Activated T-cell treated with anti-CD3 and anti-CD28 coated beads, Interleukin-2, amount 50 U/mL, for 72 hours (primary cell): Measurements from ENCODE around the gene LRRC25. TPM values are rescaled to one million over a fixed set of nuclear protein-coding genes. Genes with fewer than 3 reads are reported as not detected.
"Not testable (repeated sequence)": the region's sequence is repeated elsewhere in the genome, so short reads cannot be mapped to it uniquely, and the experiment has no call there.

Source experiments
- ATAC-seq, 2 donors: fragments of 150-1000 bp; cut with Tn5 transposase; replicated peaks in 1 of 2; 2 replicates each; pipeline ENCODE4 v1.10.0; 2021; ENCODE audit warnings: moderate library complexity in 2 of 2, mild to moderate bottlenecking in 1 of 2
- DNase-seq, 2 donors: peaks; one replicate each; pipeline ENCODE4 v3.0.0; 2021 to 2022; ENCODE audit warnings: mixed read lengths in 1 of 2
- H3K27ac Mint-ChIP-seq: one replicate; pipeline ENCODE4 v1.8.0; 2022; ENCODE audit warnings: mild to moderate bottlenecking, moderate library complexity, mixed read lengths
- H3K27me3 Mint-ChIP-seq: one replicate; pipeline ENCODE4 v1.8.0; 2022; ENCODE audit warnings: low read depth, mixed read lengths
- H3K36me3 Mint-ChIP-seq, 2 donors: one replicate each; pipeline ENCODE4 v1.8.0; 2022; ENCODE audit warnings: mixed read lengths in 2 of 2, mild to moderate bottlenecking in 1 of 2; ENCODE audit not compliant: insufficient read depth in 2 of 2
- H3K4me1 Mint-ChIP-seq: one replicate; pipeline ENCODE4 v1.8.0; 2022; ENCODE audit warnings: low read depth, mixed read lengths
- H3K4me3 Mint-ChIP-seq, 2 donors: one replicate each; pipeline ENCODE4 v1.8.0; 2022; ENCODE audit warnings: mild to moderate bottlenecking in 2 of 2, mixed read lengths in 2 of 2, moderate library complexity in 2 of 2
- H3K9me3 Mint-ChIP-seq, 2 donors: one replicate each; pipeline ENCODE4 v1.8.0; 2022; ENCODE audit warnings: mixed read lengths in 2 of 2
- total RNA-seq, 2 donors: library from RNA; stranded (reverse); gene quantifications; one replicate each; pipeline ENCODE4 v1.2.3, GENCODE V29; 2022

The LRRC25 gene
- total RNA-seq, 2 donors from 2014 or later: not detected

DNA sequence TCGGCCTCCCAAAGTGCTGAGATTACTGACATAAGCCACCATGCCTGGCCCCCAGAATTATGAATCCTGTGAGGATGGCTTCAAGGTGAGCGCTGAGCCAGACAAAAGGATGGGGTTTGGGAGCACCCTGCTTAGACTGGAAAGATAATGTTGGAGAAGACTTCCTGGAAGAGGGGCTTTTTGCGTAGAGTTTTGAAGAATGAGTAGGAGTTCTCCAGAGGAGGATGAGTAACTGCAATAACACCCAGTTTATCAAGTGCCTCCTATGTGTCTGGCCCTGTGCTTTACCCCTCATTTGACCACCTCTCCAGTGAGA, 12.1 kb downstream of the LRRC25 start:
- peaks cover 9% of the 10 kb centered on the region for H3K4me1 Mint-ChIP-seq
- no peak overlapping the region for H3K4me3 Mint-ChIP-seq
- peaks cover 53% of the 10 kb centered on the region for H3K27me3 Mint-ChIP-seq
- H3K27ac Mint-ChIP-seq: no peak overlapping the region
- ATAC-seq: no peak
- DNase-seq: no peak
- no peaks in the 10 kb centered on the region for H3K36me3 Mint-ChIP-seq
- H3K9me3 Mint-ChIP-seq: no peaks in the 10 kb centered on the region

DNA sequence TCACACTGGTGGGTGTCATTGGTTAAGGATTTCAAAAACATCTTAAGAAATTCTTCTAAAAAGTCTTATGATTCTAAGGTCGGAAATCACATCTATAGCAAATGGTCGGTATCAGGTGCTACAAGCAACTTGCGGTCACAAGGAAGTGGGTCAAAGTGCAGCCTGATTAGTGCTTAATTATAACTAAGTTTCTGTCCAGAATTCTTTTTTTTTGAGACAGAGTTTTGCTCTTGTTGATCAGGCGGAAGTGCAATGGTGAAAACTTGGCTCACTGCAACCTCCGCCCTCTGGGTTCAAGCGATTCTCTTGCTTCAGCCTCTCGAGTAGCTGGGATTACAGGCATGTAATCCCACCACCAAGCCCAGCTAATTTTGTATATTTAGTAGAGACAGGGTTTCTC, 12.6 kb downstream of the LRRC25 start:
- Mint-ChIP-seq H3K27me3 (peaks cover 48% of the 10 kb centered on the region), H3K4me3 (no peak overlapping the region), H3K36me3 (no peaks in the 10 kb centered on the region), H3K4me1 (peaks cover 9% of the 10 kb centered on the region), H3K9me3 (no peaks in the 10 kb centered on the region), H3K27ac (no peak overlapping the region)
- ATAC-seq: no peak
- no peak for DNase-seq

DNA sequence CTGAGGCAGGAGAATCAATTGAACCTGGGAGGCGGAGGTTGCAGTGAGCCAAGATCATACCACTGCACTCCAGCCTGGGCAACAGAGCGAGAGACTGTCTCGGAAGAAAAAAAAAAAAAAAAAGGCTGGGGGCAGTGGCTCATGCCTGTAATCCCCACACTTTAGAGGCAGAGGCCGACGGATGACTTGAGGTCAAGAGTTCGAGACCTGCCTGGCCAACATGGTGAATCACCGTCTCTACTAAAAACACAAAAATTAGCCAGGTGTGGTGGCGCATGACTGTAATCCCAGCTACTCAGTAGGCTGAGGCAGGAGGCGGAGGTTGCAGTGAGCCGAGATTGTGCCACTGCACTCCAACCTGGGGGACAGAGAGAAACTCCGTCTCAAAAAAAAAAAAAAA, 13.8 kb downstream of the LRRC25 start:
- not testable (repeated sequence) for H3K27ac Mint-ChIP-seq, DNase-seq, H3K9me3 Mint-ChIP-seq, H3K36me3 Mint-ChIP-seq, H3K4me3 Mint-ChIP-seq, ATAC-seq, H3K4me1 Mint-ChIP-seq
- H3K27me3 Mint-ChIP-seq: peaks cover 39% of the 10 kb centered on the region

DNA sequence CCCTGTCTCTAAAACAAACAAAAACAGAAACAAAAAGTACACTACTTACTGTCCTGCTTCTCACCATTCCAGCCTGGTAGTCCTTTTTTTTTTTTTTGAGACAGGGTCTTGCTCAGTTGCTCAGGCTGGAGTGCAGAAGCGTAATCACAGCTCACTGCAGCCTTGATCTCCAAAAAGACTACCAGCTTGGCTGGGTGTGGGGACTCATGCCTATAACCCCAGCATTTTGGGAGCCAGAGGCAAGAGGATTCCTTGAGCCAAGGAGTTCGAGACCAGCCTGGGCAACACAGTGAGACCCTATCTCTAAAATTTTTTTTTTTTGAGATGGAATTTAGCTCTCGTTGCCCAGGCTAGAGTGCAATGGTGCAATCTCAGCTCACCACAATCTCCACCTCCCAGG, 16.6 kb downstream of the LRRC25 start:
- Mint-ChIP-seq H3K27me3 (peaks cover 15% of the 10 kb centered on the region), H3K9me3 (no peaks in the 10 kb centered on the region), H3K27ac (no peak overlapping the region), H3K36me3 (no peaks in the 10 kb centered on the region), H3K4me1 (no peaks in the 10 kb centered on the region), H3K4me3 (no peak overlapping the region)
- DNase-seq: no peak
- no peak for ATAC-seq

DNA sequence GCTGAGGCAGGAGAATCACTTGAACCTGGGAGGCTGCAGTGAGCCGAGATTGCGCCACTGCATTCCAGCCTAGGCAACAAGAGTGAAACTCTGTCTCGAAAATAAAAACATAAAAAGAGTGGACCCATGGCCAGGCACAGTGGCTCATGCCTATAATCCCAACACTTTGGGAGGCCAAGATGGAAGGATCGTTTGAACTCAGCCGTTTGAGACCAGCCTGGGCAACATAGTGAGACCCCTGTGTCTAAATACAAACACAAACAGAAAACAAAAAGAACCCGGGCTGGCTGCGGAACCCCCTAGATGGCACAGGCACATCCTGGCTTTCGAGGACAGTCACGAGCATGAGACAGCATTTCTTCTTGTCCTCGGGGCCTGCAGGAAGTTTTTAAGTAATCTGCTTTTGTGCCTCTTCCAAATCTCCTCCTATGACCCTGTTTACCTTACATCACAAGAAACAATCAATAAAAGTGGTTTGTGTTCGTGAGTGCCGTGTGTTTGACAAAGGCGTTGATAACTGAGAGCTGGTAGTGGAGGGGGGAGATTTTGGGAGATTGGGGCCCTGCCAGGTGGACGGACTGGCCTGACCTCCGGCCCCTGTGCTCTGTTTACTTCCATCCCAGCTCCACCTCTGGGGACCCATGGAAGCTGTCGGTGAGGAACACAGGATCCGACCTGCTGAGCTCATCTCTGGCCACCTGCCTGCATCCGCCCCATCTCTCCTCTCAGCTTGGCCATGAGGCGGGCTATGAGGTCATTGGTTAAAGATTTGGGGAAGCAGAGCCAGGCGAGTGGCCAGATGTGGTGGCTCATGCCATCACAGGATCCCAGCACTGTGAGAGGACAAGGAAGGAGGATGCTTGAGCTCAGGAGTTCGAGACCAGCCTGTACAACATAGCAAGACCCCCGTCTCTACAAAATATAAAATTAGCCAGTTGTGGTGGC, 17.3 kb downstream of the LRRC25 start:
- Mint-ChIP-seq H3K27ac (no peak overlapping the region), H3K9me3 (no peaks in the 10 kb centered on the region), H3K4me3 (no peak overlapping the region), H3K4me1 (no peaks in the 10 kb centered on the region), H3K36me3 (no peaks in the 10 kb centered on the region), H3K27me3 (peaks cover 8% of the 10 kb centered on the region)
- ATAC-seq (no peak), DNase-seq (no peak)

DNA sequence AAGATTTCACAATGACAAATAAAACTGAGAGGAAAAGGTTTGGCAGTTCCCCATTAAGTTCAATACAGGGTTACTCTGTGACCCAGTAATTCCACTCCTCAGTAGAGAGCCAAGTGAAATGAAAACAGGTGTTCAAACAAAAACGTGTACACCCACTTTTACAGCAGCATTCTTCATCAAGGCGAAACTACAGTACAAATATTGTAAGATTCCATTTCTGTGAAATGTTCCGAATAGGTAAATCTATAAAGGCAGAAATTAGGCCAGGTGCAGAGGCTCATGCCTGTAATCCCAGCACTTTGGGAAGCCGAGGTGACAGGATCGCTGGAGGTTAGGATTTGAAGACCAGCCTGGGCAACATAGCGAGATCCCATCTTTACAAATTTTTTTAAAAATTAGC, 20.4 kb downstream of the LRRC25 start:
- H3K27ac Mint-ChIP-seq: no peak overlapping the region

DNA sequence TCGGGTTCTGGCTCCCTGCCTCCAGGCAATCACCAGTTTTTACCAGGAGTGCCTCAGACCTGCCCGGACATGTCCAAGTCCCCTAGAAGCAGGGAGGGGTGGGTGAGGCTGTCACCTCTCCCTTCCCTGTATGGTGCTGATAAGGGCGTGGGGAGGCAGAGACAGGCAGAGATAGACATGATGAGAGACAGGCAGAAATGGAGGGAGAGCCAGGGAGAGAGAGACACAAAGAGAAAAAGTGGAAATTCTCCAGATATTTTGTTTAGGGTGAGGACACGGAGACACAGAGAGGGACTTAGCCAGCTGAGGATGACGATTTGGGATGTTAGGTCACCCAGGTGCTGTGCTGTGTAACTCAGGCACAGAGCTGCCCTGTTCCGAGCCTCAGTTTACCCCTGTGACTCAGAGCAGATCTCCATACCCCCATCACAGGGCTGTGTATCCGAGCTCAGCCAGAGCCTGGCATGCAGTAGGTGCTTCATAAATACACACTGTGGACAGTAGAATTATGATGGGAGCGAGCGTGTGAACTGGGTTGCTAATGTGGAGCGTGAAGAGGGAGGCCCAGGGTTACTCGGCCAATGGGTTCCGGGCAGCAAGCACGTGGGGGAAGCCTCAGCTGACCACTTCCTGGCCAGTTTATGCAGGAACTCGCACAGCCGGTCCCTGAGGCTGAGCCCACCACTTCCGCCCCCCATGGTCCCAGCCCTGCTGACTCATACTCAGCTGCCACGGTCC, 23.4 kb downstream of the LRRC25 start:
- Mint-ChIP-seq H3K4me1 (peaks cover 12% of the 10 kb centered on the region), H3K9me3 (no peaks in the 10 kb centered on the region), H3K4me3 (peak overlapping the region; percentile 42 to 57), H3K27ac (peak overlapping the region; percentile 2), H3K27me3 (peaks cover 7% of the 10 kb centered on the region), H3K36me3 (no peaks in the 10 kb centered on the region)
- DNase-seq: peak; percentile 76 to 79
- peak; percentile 93 to 98 for ATAC-seq

More for the DNA sequence above, 20.4 kb downstream of the LRRC25 start:
- Mint-ChIP-seq H3K27me3 (peaks cover 7% of the 10 kb centered on the region), H3K4me3 (no peak overlapping the region), H3K9me3 (no peaks in the 10 kb centered on the region), H3K36me3 (no peaks in the 10 kb centered on the region), H3K4me1 (peaks cover 12% of the 10 kb centered on the region)
- DNase-seq: no peak
- ATAC-seq: no peak

DNA sequence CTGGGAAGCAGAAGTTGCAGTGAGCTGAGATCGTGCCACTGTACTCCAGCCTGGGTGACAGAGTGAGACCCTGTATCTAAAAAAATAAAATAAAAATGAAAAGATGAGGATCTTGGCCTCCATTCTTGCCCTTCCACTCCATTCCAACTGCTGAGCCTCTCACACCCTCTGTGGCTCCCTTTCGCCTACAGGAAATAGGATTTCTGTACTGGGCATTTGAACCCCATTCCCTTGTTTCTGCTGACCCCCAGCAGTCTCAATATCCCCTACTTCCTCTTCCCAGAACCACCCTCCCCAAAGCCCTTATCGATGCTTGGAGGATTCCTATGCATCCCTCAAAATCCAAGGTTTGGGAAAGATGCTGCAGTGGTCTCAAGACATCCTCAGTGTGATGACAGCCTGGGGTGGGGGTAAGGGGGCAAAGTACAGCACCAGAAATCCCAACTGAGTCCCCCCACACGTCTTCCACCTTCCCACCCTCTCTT, 24.0 kb downstream of the LRRC25 start:
- Mint-ChIP-seq H3K9me3 (no peaks in the 10 kb centered on the region), H3K4me3 (peak overlapping the region; percentile 42 to 57), H3K27me3 (peaks cover 7% of the 10 kb centered on the region), H3K4me1 (peaks cover 12% of the 10 kb centered on the region), H3K36me3 (no peaks in the 10 kb centered on the region), H3K27ac (peak overlapping the region; percentile 2)
- no peak for DNase-seq
- no peak for ATAC-seq

DNA sequence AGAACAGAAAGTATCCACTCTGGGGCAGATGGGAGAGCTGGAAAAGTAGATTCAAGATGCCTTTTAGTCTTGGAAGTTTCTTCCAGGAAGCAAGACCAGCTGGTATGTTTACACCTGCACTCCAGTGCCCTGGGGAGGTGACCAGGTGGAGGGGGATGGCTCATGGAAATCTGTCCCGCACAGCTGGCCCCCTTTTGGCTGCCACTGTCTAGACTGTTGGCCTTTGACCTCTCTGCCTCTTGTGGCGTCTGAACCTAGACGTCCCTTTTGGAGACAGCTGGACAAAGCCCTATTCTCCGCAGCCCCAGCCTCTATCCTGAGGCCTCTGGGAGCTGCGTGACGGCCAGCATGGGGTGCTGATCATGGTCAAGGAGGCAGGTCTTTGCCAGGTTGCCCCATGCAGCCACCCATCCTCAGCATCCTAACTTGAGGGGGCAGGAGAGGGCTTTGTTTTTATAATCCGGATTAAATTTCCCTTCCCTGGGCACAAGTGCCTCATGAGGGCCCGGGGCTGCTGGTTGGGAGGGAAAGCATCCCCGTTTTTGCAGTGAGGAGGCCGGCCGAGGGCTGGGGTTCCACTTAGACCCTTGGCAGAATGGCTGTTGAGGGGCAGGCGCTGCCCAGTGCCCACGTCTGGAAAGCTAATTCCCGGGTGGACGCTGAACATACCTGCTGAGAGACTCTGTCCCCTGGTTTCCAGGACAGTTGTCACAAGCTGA, 28.8 kb downstream of the LRRC25 start:
- H3K4me3 Mint-ChIP-seq: no peak overlapping the region
- H3K36me3 Mint-ChIP-seq: peaks cover 3 to 5% of the 10 kb centered on the region in 2 donors
- DNase-seq (no peak), ATAC-seq (no peak)
- peaks cover 3% of the 10 kb centered on the region for H3K27me3 Mint-ChIP-seq
- no peaks in the 10 kb centered on the region for H3K9me3 Mint-ChIP-seq
- H3K27ac Mint-ChIP-seq: no peak overlapping the region
- H3K4me1 Mint-ChIP-seq: peaks cover 5% of the 10 kb centered on the region

DNA sequence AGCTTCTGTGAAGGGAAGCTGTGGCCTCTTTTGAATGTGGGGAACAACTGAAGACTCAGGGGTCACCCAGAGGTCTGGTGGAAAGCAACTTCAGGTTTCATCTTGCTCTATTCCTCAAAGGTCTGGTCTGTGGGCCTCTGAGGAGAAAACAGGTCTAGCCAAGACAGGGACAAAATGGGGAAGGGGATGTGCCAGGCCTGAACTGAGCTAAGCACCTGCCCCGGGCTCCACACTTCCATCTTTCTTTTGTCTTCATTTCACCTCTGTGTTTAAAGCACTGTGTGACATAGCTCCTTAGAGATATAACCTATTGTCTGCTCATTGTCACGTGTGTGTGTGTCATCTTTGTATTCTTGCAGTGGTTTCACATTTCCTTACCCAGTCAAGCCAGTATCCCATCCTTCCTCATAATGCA, 31.4 kb downstream of the LRRC25 start:
- H3K36me3 Mint-ChIP-seq: peaks cover 3 to 13% of the 10 kb centered on the region in 2 donors
- H3K4me3 Mint-ChIP-seq: no peak overlapping the region
- H3K9me3 Mint-ChIP-seq: no peaks in the 10 kb centered on the region
- DNase-seq (no peak), ATAC-seq (no peak)
- H3K4me1 Mint-ChIP-seq: no peaks in the 10 kb centered on the region
- no peaks in the 10 kb centered on the region for H3K27me3 Mint-ChIP-seq
- H3K27ac Mint-ChIP-seq: no peak overlapping the region

DNA sequence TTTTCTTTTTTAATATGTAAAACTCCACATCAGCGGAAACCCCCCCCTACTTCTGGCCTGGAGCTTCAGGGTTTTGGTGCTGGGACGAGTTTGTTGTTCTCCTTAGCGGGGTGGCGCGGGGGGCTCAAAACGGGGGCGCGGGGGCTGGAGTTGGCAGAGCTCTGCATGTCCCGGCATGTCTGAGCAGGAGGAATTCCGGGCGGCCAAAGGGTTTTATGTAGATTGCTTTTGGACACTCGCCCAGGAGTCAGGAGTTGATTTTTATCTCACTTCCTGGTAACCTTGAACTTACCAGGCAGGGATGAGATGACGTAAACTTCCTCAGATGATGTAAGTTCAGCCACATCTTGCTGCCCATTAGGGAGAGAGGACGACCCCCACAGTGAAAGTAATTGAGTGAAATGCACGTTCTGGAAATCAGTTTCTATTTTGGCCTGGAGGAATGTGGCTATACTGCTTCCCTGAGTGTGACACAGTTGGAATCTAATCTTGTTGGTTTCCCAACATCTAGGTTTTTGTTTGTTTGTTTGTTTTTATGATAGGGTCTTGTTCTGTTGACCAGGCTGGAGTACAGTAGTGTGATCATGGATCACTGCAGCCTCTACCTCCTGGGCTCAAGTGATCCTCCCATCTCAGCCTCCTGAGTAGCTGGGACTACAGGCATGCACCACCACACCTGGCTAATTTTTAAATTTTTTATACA, 32.4 kb downstream of the LRRC25 start:
- no peak overlapping the region for H3K27ac Mint-ChIP-seq

DNA sequence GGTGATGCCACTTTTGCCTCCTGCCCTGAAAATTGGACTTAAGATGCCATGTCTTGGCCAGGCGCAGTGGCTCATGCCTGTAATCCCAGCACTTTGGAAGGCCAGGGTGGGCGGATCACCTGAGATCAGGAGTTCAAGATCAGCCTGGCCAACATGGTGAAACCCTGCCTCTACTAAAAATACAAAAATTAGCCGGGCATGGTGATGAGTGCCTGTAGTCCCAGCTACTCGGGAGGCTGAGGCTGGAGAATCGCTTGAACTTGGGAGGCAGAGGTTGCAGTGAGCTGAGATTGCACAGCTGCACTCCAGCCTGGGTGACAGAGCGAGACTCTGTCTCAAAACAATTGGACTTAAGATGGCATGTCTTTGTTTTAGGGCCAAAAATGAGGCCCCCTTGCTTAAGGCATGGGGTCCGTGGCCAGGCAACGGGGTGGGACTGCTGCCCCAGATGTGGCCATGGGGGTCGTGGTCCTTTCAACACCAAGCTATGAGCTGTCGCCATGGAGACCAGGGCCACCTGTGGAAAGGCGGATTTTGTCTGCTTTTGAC, 33.1 kb downstream of the LRRC25 start:
- H3K4me1 Mint-ChIP-seq, H3K27ac Mint-ChIP-seq, H3K4me3 Mint-ChIP-seq, ATAC-seq, H3K9me3 Mint-ChIP-seq, DNase-seq, H3K27me3 Mint-ChIP-seq: not testable (repeated sequence)
- peaks cover 3 to 13% of the 10 kb centered on the region in 2 donors for H3K36me3 Mint-ChIP-seq

More for the DNA sequence above, 32.4 kb downstream of the LRRC25 start:
- Mint-ChIP-seq H3K36me3 (peaks cover 3 to 13% of the 10 kb centered on the region in 2 donors), H3K9me3 (no peaks in the 10 kb centered on the region), H3K27me3 (no peaks in the 10 kb centered on the region), H3K4me3 (no peak overlapping the region), H3K4me1 (no peaks in the 10 kb centered on the region)
- ATAC-seq (no peak), DNase-seq (no peak)
